ENCODE measurements around the gene CHADL.
A peak's percentile ranks its signal among the peaks of the same experiment; 100 is the strongest.

Gene CHADL

DNA sequence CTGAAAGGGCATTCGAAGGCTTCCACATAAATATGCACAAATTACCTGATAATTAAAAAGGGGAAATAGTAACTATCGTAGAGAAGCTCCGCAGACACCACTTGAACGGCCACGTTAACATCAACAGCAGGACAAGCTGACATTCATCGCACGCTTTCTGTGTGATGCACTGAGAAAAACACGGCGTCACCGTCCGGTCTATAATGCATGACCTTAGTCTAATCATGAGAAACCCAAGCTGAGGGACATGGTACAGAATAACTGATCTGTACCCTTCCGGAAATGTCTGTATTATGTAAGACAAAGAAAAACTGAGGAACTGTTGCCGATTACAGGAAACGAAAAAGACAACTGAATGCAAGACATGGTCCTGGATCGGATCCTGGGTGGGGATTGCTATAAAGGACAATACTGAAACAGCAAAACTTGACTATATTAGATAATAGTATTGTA, 45.9 kb upstream of the CHADL start:
- H3K4me2 ChIP-seq (ENCODE audit: low read length) = peak overlapping the region; percentile 40
- no peaks in the 10 kb centered on the region for H3K27me3 ChIP-seq (ENCODE audit: insufficient read depth, low read length)
- H3K18ac ChIP-seq (ENCODE audit: low read length) = peak overlapping the region; percentile 61
- H3K79me2 ChIP-seq (ENCODE audit: control insufficient read depth, insufficient read depth, low read length, poor library complexity) = peaks cover 13% of the 10 kb centered on the region
- peak overlapping the region; percentile 5 for H4K12ac ChIP-seq (ENCODE audit: low read depth, low read length)
- peak; percentile 66 to 76 for DNase-seq
- peaks cover 31% of the 10 kb centered on the region for H3K79me1 ChIP-seq (ENCODE audit: low read length)
- peak overlapping the region; percentile 75 for H4K91ac ChIP-seq (ENCODE audit: low read depth, low read length)
- H3K9ac ChIP-seq (ENCODE audit: low read length) = no peak overlapping the region
- peak overlapping the region; percentile 78 for H2BK5ac ChIP-seq (ENCODE audit: low read depth, low read length, poor library complexity)
- no peak overlapping the region for H3K23ac ChIP-seq (ENCODE audit: low read length)
- H2BK12ac ChIP-seq (ENCODE audit: low read length) = peak overlapping the region; percentile 75
- peak overlapping the region; percentile 29 for H3K4ac ChIP-seq (ENCODE audit: low read depth, low read length)
- peak overlapping the region; percentile 83 for H3K14ac ChIP-seq (ENCODE audit: low read length)
- H4K8ac ChIP-seq (ENCODE audit: low read depth, low read length) = peak overlapping the region; percentile 37
- H3K4me3 ChIP-seq (ENCODE audit: low read depth, low read length) = no peak overlapping the region
- no peak overlapping the region for H2AK5ac ChIP-seq (ENCODE audit: low read length)
- peak overlapping the region; percentile 21 for H2BK120ac ChIP-seq (ENCODE audit: insufficient read depth, low read length, poor library complexity)
- H2AFZ ChIP-seq (ENCODE audit: insufficient read depth, low read length, poor library complexity) = peak overlapping the region; percentile 37
- peaks cover 10 to 33% of the 10 kb centered on the region in 2 experiments for H3K4me1 ChIP-seq (ENCODE audit: control insufficient read depth in 1 of 2, insufficient read depth in 2 of 2, low read length in 2 of 2)
- WGBS (ENCODE audit: extremely low coverage, insufficient coverage, insufficient read length) = no CpG with 5 or more reads among the region's 15 CpGs
- H3K9me3 ChIP-seq (ENCODE audit: insufficient read depth, low read depth, low read length) = no peaks in the 10 kb centered on the region
- H3K36me3 ChIP-seq (ENCODE audit: control insufficient read depth in 1 of 2, insufficient read depth in 2 of 2, low read length in 2 of 2) = peaks cover 6 to 12% of the 10 kb centered on the region in 2 experiments
- H3K27ac ChIP-seq (ENCODE audit: low read depth, low read length) = peak overlapping the region; percentile 58

DNA sequence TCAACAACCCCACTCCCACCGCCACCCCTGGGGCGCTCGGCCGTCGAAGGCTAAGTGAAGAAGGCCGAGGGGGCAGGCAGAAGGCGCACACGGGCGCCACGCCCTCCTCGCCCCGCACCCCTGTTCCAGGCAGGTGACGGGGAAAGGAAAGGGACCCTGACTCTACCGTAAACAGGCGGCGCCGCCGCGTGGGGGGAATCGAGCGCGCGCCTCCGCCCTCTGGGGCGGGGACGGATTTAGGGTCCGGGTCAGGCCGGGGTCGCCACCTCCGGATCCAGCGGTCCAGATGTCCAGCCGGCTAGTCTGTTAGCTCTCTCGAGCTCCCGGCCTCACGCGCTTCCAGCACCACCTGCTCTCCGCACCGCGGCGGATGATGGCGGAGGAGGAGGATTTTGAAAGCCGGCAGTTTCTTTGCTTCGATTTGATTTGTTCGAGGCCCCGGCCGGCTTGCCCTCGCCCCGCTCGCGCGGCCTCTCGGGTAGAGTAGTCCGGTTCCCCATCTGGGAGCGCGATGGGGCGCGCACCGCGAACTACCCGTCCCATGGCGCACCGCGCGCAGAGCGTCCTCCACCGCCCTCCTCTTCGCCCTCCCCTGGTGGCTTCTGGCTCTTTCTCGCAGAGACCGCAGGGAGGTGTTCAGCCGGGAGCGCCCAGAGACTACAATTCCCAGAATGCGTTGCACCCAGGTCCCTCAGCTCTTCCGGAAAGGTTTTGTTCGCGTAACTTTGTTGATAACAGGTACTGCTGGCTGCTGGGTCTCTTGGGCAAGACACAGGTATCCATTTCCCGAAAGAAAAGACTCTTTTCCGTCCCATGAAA, 45.3 kb upstream of the CHADL start, which contains the start of gene RANGAP1:
Gene RANGAP1, minus strand, starts transcription at position 368 of the 819 bp plus-strand sequence. CDS start 5,143 bp downstream, outside the sequence.
- peak; percentile 99 for DNase-seq
- Histone ChIP-seq H3K4me2 (ENCODE audit: low read length) (peak within 1 kb of the TSS; percentile 87), H3K4ac (ENCODE audit: low read depth, low read length) (peak within 1 kb of the TSS; percentile 90), H2BK12ac (ENCODE audit: low read length) (peak within 1 kb of the TSS; percentile 82), H3K14ac (ENCODE audit: low read length) (peak within 1 kb of the TSS; percentile 99), H3K4me3 (ENCODE audit: low read depth, low read length) (peak within 1 kb of the TSS; percentile 85), H2BK5ac (ENCODE audit: low read depth, low read length, poor library complexity) (peak within 1 kb of the TSS; percentile 98), H3K9ac (ENCODE audit: low read length) (peak within 1 kb of the TSS; percentile 82), H2AK5ac (ENCODE audit: low read length) (peak within 1 kb of the TSS; percentile 89), H3K9me3 (ENCODE audit: insufficient read depth, low read depth, low read length) (no peaks in the 10 kb centered on the region), H4K8ac (ENCODE audit: low read depth, low read length) (peak within 1 kb of the TSS; percentile 80), H3K18ac (ENCODE audit: low read length) (peak within 1 kb of the TSS; percentile 82), H4K12ac (ENCODE audit: low read depth, low read length) (peak within 1 kb of the TSS; percentile 90), H3K27ac (ENCODE audit: low read depth, low read length) (peak within 1 kb of the TSS; percentile 98), H2AFZ (ENCODE audit: insufficient read depth, low read length, poor library complexity) (peak within 1 kb of the TSS; percentile 90), H3K27me3 (ENCODE audit: insufficient read depth, low read length) (no peaks in the 10 kb centered on the region), H2BK120ac (ENCODE audit: insufficient read depth, low read length, poor library complexity) (peak within 1 kb of the TSS; percentile 95), H3K79me1 (ENCODE audit: low read length) (peaks cover 31% of the 10 kb centered on the region), H3K79me2 (ENCODE audit: control insufficient read depth, insufficient read depth, low read length, poor library complexity) (peaks cover 13% of the 10 kb centered on the region), H3K36me3 (ENCODE audit: control insufficient read depth in 1 of 2, insufficient read depth in 2 of 2, low read length in 2 of 2) (peaks cover 11 to 19% of the 10 kb centered on the region in 2 experiments), H3K23ac (ENCODE audit: low read length) (no peak within 1 kb of the TSS), H3K4me1 (ENCODE audit: control insufficient read depth in 1 of 2, insufficient read depth in 2 of 2, low read length in 2 of 2) (peaks cover 12 to 37% of the 10 kb centered on the region in 2 experiments), H4K91ac (ENCODE audit: low read depth, low read length) (peak within 1 kb of the TSS; percentile 99)
- no CpG with 5 or more reads among the region's 77 CpGs for WGBS (ENCODE audit: extremely low coverage, insufficient coverage, insufficient read length)

DNA sequence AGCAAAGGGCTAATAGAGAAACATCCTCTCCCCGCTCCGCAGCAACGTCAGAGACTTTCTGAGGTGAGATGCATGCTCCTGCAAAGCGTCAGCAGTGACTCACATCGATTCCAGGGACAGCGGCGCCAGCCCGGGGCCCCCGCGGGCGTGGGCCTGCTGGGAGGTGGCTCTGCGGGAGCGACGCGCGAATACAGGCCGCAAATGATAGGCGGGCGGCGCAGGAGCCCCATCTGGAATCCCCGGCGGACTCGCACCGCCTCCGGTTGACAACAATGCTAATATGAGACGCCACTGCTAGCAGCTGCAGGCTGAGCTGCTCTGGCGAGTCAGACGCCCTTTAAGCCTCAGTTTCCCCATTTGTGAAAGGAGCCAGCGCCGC, 44.7 kb upstream of the CHADL start:
- Histone ChIP-seq H3K27me3 (ENCODE audit: insufficient read depth, low read length) (no peaks in the 10 kb centered on the region), H3K9ac (ENCODE audit: low read length) (peak overlapping the region; percentile 82), H3K14ac (ENCODE audit: low read length) (peak overlapping the region; percentile 99), H2BK5ac (ENCODE audit: low read depth, low read length, poor library complexity) (peak overlapping the region; percentile 98), H3K79me2 (ENCODE audit: control insufficient read depth, insufficient read depth, low read length, poor library complexity) (peaks cover 13% of the 10 kb centered on the region), H4K12ac (ENCODE audit: low read depth, low read length) (peak overlapping the region; percentile 90), H3K4ac (ENCODE audit: low read depth, low read length) (peak overlapping the region; percentile 90), H3K9me3 (ENCODE audit: insufficient read depth, low read depth, low read length) (no peaks in the 10 kb centered on the region), H2BK12ac (ENCODE audit: low read length) (peak overlapping the region; percentile 82), H2AFZ (ENCODE audit: insufficient read depth, low read length, poor library complexity) (peak overlapping the region; percentile 90), H3K4me2 (ENCODE audit: low read length) (peak overlapping the region; percentile 87), H3K4me3 (ENCODE audit: low read depth, low read length) (peak overlapping the region; percentile 85), H3K23ac (ENCODE audit: low read length) (no peak overlapping the region), H3K27ac (ENCODE audit: low read depth, low read length) (peak overlapping the region; percentile 98), H3K18ac (ENCODE audit: low read length) (peak overlapping the region; percentile 82), H3K79me1 (ENCODE audit: low read length) (peaks cover 29% of the 10 kb centered on the region), H2BK120ac (ENCODE audit: insufficient read depth, low read length, poor library complexity) (peak overlapping the region; percentile 95), H3K36me3 (ENCODE audit: control insufficient read depth in 1 of 2, insufficient read depth in 2 of 2, low read length in 2 of 2) (peaks cover 17 to 25% of the 10 kb centered on the region in 2 experiments), H4K8ac (ENCODE audit: low read depth, low read length) (peak overlapping the region; percentile 80), H3K4me1 (ENCODE audit: control insufficient read depth in 1 of 2, insufficient read depth in 2 of 2, low read length in 2 of 2) (peaks cover 11 to 35% of the 10 kb centered on the region in 2 experiments), H4K91ac (ENCODE audit: low read depth, low read length) (peak overlapping the region; percentile 99), H2AK5ac (ENCODE audit: low read length) (peak overlapping the region; percentile 89)
- no CpG with 5 or more reads among the region's 30 CpGs for WGBS (ENCODE audit: extremely low coverage, insufficient coverage, insufficient read length)
- DNase-seq = peak; percentile 97 to 98

DNA sequence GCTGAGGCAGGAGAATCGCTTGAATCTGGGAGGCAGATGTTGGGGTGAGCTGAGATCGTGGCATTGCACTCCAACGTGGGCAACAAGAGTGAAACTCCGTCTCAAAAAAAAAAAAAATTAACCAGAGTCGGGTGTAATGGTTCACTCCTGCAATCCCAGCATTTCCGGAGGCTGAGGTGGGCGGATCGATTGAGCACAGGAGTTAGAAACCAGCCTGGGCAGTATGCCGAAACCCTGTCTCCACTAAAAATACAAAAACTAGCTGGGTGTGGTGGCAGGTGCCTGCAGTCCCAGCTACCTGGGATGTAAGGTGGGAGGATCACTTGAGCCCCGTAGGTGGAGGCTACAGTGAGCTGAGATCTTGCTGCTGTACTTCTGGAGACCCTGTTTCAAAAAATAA, 43.7 kb upstream of the CHADL start:
- Histone ChIP-seq H3K36me3 (ENCODE audit: control insufficient read depth in 1 of 2, insufficient read depth in 2 of 2, low read length in 2 of 2) (peaks cover 26 to 31% of the 10 kb centered on the region in 2 experiments), H4K91ac (ENCODE audit: low read depth, low read length) (no peak overlapping the region), H2AK5ac (ENCODE audit: low read length) (no peak overlapping the region), H3K23ac (ENCODE audit: low read length) (no peak overlapping the region), H3K4ac (ENCODE audit: low read depth, low read length) (peak overlapping the region; percentile 65), H3K4me3 (ENCODE audit: low read depth, low read length) (no peak overlapping the region), H2BK120ac (ENCODE audit: insufficient read depth, low read length, poor library complexity) (no peak overlapping the region), H3K4me2 (ENCODE audit: low read length) (peak overlapping the region; percentile 87), H2AFZ (ENCODE audit: insufficient read depth, low read length, poor library complexity) (no peak overlapping the region), H3K14ac (ENCODE audit: low read length) (no peak overlapping the region), H3K27me3 (ENCODE audit: insufficient read depth, low read length) (no peaks in the 10 kb centered on the region), H4K12ac (ENCODE audit: low read depth, low read length) (no peak overlapping the region), H2BK5ac (ENCODE audit: low read depth, low read length, poor library complexity) (no peak overlapping the region), H3K4me1 (ENCODE audit: control insufficient read depth in 1 of 2, insufficient read depth in 2 of 2, low read length in 2 of 2) (peaks cover 8 to 27% of the 10 kb centered on the region in 2 experiments), H4K8ac (ENCODE audit: low read depth, low read length) (no peak overlapping the region), H3K79me1 (ENCODE audit: low read length) (peaks cover 21% of the 10 kb centered on the region), H2BK12ac (ENCODE audit: low read length) (peak overlapping the region; percentile 17), H3K18ac (ENCODE audit: low read length) (peak overlapping the region; percentile 47), H3K27ac (ENCODE audit: low read depth, low read length) (peak overlapping the region; percentile 98), H3K9ac (ENCODE audit: low read length) (no peak overlapping the region), H3K9me3 (ENCODE audit: insufficient read depth, low read depth, low read length) (no peaks in the 10 kb centered on the region), H3K79me2 (ENCODE audit: control insufficient read depth, insufficient read depth, low read length, poor library complexity) (peaks cover 13% of the 10 kb centered on the region)
- DNase-seq = no peak
- WGBS (ENCODE audit: extremely low coverage, insufficient coverage, insufficient read length) = no CpG with 5 or more reads among the region's 10 CpGs
